PC-9 (cell line): ENCODE data around the gene NKPD1. TPM values are rescaled to one million over a fixed set of nuclear protein-coding genes. Genes with fewer than 3 reads are reported as not detected.

ENCODE experiments used
- BruUV-seq: library from RNA; stranded (reverse); fragments of 400-500 nt; replicated peaks from 2 replicates; lab custom pipeline; 2021; lab: Mats Ljungman, UMichigan
- CTCF ChIA-PET: fragments of 300-600 bp; sonication (Branson Sonifier 250); formaldehyde crosslinking; loops from one replicate; lab custom pipeline; 2022; ENCODE audit warnings: antibody characterized with exemption; lab: Charles Lee
- POLR2A ChIA-PET: fragments of 300-600 bp; sonication (Branson Sonifier 250); formaldehyde crosslinking; loops from one replicate; lab custom pipeline; 2022; ENCODE audit warnings: antibody characterized with exemption; ENCODE audit not compliant: unreplicated experiment; lab: Charles Lee
- DNase-seq, 2 experiments: peaks; one replicate each; pipeline versions ENCODE4 v3.0.0 to v3.0.0-alpha.2; 2015 to 2022; ENCODE audit warnings: mixed read lengths in 1 of 2
- H2AFZ ChIP-seq: fragments of 200-600 bp; sonication (generic); 2 replicates; pipeline ENCODE4 v1.8.1; 2017; ENCODE audit warnings: antibody characterized with exemption
- H3F3A ChIP-seq: fragments of 200-600 bp; sonication (generic); 2 replicates; pipeline ENCODE4 v1.8.1; 2017; ENCODE audit warnings: antibody characterized with exemption, mild to moderate bottlenecking, low read depth; ENCODE audit not compliant: insufficient read depth
- H3K27ac ChIP-seq: fragments of 200-600 bp; sonication (generic); 2 replicates; pipeline ENCODE4 v1.6.1; 2016; ENCODE audit warnings: mixed run types
- H3K27me3 ChIP-seq: fragments of 200-600 bp; sonication (generic); 2 replicates; pipeline ENCODE4 v1.6.1; 2016; ENCODE audit warnings: low read depth, mixed run types; ENCODE audit not compliant: insufficient read depth
- H3K36me3 ChIP-seq: fragments of 200-600 bp; sonication (generic); 2 replicates; pipeline ENCODE4 v1.6.1; 2016; ENCODE audit warnings: low read depth, mixed run types
- H3K4me1 ChIP-seq: fragments of 200-600 bp; sonication (generic); replicated peaks from 2 replicates; pipeline ENCODE4 v1.6.1; 2016; ENCODE audit warnings: mixed run types; ENCODE audit not compliant: insufficient read depth
- H3K4me2 ChIP-seq: fragments of 200-600 bp; sonication (generic); 2 replicates; pipeline ENCODE4 v1.6.1; 2017; ENCODE audit warnings: mixed run types
- H3K4me3 ChIP-seq: fragments of 200-600 bp; sonication (generic); 2 replicates; pipeline ENCODE4 v1.6.1; 2016; ENCODE audit warnings: mixed run types
- H3K79me2 ChIP-seq: fragments of 200-600 bp; sonication (generic); 2 replicates; pipeline ENCODE4 v1.6.1; 2017; ENCODE audit warnings: low read depth, mixed run types
- H3K9me2 ChIP-seq: fragments of 200-600 bp; sonication (generic); 2 replicates; pipeline ENCODE4 v1.8.1; 2017; ENCODE audit warnings: mild to moderate bottlenecking; ENCODE audit not compliant: insufficient read depth
- H3K9me3 ChIP-seq: fragments of 200-600 bp; sonication (generic); 2 replicates; pipeline ENCODE4 v1.8.1; 2016; ENCODE audit warnings: low read depth; ENCODE audit not compliant: insufficient read depth
- H4K20me1 ChIP-seq: fragments of 200-600 bp; sonication (generic); 2 replicates; pipeline ENCODE4 v1.8.1; 2017; ENCODE audit not compliant: insufficient read depth
- CTCF ChIP-seq: fragments of 200-600 bp; sonication (generic); conservative IDR thresholded peaks from 2 replicates; pipeline ENCODE4 v1.6.1; 2017; ENCODE audit warnings: mixed run types, antibody characterized with exemption, mild to moderate bottlenecking, moderate library complexity
- EZH2 ChIP-seq: fragments of 200-600 bp; sonication (generic); IDR thresholded peaks from 2 replicates; pipeline ENCODE4 v1.8.0; 2017; ENCODE audit warnings: antibody characterized with exemption, low read depth
- intact Hi-C: fragments of 100-400 bp; cut with micrococcal nuclease; formaldehyde crosslinking; loops from one replicate; pipeline ENCODE4 v1.10.0; 2022; ENCODE audit not compliant: unreplicated experiment
- total RNA-seq: library from RNA; stranded (reverse); gene quantifications from 2 replicates; pipeline ENCODE4 v1.2.3, GENCODE V29; 2021

Gene NKPD1
- total RNA-seq, 1 experiment from 2014 or later: 0.37 TPM

- no peaks in the 10 kb centered on the region for H3K9me2 ChIP-seq
- no peaks in the 10 kb centered on the region for H3K27me3 ChIP-seq
- no peak overlapping the region for H2AFZ ChIP-seq
- TF ChIP-seq EZH2 (no peak), CTCF (no peak; the same call in 1 of the 2 replicates)
- H4K20me1 ChIP-seq: 0 out of 2 replicates have a peak, but pooled peaks cover 5% of the 10 kb centered on the region
- ChIA-PET POLR2A (no interaction called here), CTCF (no interaction called here)
- peak; percentile 63 to 78 for DNase-seq
- 0 out of 2 replicates have a peak overlapping the region, but pooled peaks have one; percentile 21 for H3K27ac ChIP-seq
- H3K36me3 ChIP-seq: no peaks in the 10 kb centered on the region
- peaks cover 40% of the 10 kb centered on the region for H3K4me1 ChIP-seq
- BruUV-seq: no TSS peak
- intact Hi-C loops: no loop called here
- no peak overlapping the region for H3K4me3 ChIP-seq
- no peaks in the 10 kb centered on the region for H3K9me3 ChIP-seq
- peaks cover 29% of the 10 kb centered on the region for H3F3A ChIP-seq
- H3K79me2 ChIP-seq: no peaks in the 10 kb centered on the region
- H3K4me2 ChIP-seq: peak overlapping the region; percentile 32
Observed at GRCh38 chr19:45156751-45157150, 4.0 kb downstream of the NKPD1 start.

GRCh38 chr19:45156011-45156630, 4.7 kb downstream of the NKPD1 start:
- Histone ChIP-seq H3K27me3 (no peaks in the 10 kb centered on the region), H3K79me2 (no peaks in the 10 kb centered on the region), H3K4me1 (peaks cover 42% of the 10 kb centered on the region), H3K4me2 (peak overlapping the region; percentile 32), H3K27ac (0 out of 2 replicates have a peak overlapping the region, but pooled peaks have one; percentile 21), H3K4me3 (no peak overlapping the region), H3K36me3 (no peaks in the 10 kb centered on the region), H3K9me2 (no peaks in the 10 kb centered on the region), H3K9me3 (no peaks in the 10 kb centered on the region), H2AFZ (no peak overlapping the region), H3F3A (peaks cover 36% of the 10 kb centered on the region), H4K20me1 (peaks cover 8% of the 10 kb centered on the region; the same call in 1 of the 2 replicates)
- BruUV-seq: no TSS peak
- TF ChIP-seq EZH2 (no peak), CTCF (no peak)
- ChIA-PET CTCF (no interaction called here), POLR2A (no interaction called here)
- no peak for DNase-seq
- intact Hi-C loops: no loop called here

- no peak for TF ChIP-seq EZH2
- TF ChIP-seq CTCF: no peak; the same call in 1 of the 2 replicates
- Histone ChIP-seq H4K20me1 (peaks cover 10% of the 10 kb centered on the region; the same call in 1 of the 2 replicates), H3K9me2 (no peaks in the 10 kb centered on the region), H3K9me3 (no peaks in the 10 kb centered on the region), H2AFZ (no peak overlapping the region), H3K79me2 (no peaks in the 10 kb centered on the region), H3F3A (peaks cover 51% of the 10 kb centered on the region), H3K27ac (no peak overlapping the region), H3K4me1 (peaks cover 47% of the 10 kb centered on the region), H3K4me3 (no peak overlapping the region), H3K27me3 (no peaks in the 10 kb centered on the region), H3K36me3 (no peaks in the 10 kb centered on the region), H3K4me2 (no peak overlapping the region)
- BruUV-seq: no TSS peak
- intact Hi-C loops: loop anchor here (5.0 kb wide), 1 partner anchor 62 kb away; the partner anchor contains the start of gene PPP1R37
- ChIA-PET POLR2A (interaction anchor here (0.6 kb wide), 3 partner anchors 134 to 371 kb away, joined by 3 to 27 read pairs (median 3); no protein-coding TSS in a partner anchor), CTCF (interaction anchor here (0.6 kb wide), 1 partner anchor 80 kb away, joined by 3 read pairs; no protein-coding TSS in a partner anchor)
- DNase-seq: peak; percentile 68 to 78
Observed at GRCh38 chr19:45154064-45154827, 6.5 kb downstream of the NKPD1 start.
